K562 (cell line): ENCODE data around the gene AKNAD1. TPM values are rescaled to one million over a fixed set of nuclear protein-coding genes. Genes with fewer than 3 reads are reported as not detected.
A peak's percentile ranks its signal among the peaks of the same experiment; 100 is the strongest.

Experiments
- ATF1 ChIP-seq, 2 experiments: fragments of 450-650 bp in 1 of 2; IDR thresholded peaks; 2 replicates each; pipeline ENCODE4 v1.6.1; 2016; ENCODE audit warnings: missing compliant biosample characterization in 1 of 2, missing genetic modification characterization in 1 of 2
- BHLHE40 ChIP-seq: IDR thresholded peaks from 2 replicates; pipeline ENCODE4 v1.6.1; 2011; ENCODE audit warnings: low read length, improper control_type of control experiment
- MYC ChIP-seq, 2 experiments: fragments of 250-450 bp in 1 of 2; sonication (Bioruptor Pico) in 1 of 2; IDR thresholded peaks; 2 replicates each; pipeline versions ENCODE4 v1.5.1 to v1.6.1; 2012 to 2021; ENCODE audit warnings: low read depth in 2 of 2, borderline replicate concordance in 1 of 2, improper control_type of control experiment in 1 of 2, low read length in 1 of 2, mild to moderate bottlenecking in 1 of 2, moderate library complexity in 1 of 2
- NBN ChIP-seq: fragments of 450-650 bp; IDR thresholded peaks from 2 replicates; pipeline ENCODE4 v1.6.1; 2016; ENCODE audit warnings: low read depth, mild to moderate bottlenecking
- NEUROD1 ChIP-seq: fragments of 150-350 bp; IDR thresholded peaks from 2 replicates; pipeline ENCODE4 v1.6.1; 2014; ENCODE audit warnings: borderline replicate concordance, low read length, low read depth; ENCODE audit not compliant: partially characterized antibody
- RAD21 ChIP-seq, 2 experiments: fragments of 250-450 bp in 1 of 2; fragments of 450-650 bp in 1 of 2; sonication (Bioruptor Pico) in 1 of 2; formaldehyde crosslinking in 1 of 2; IDR thresholded peaks in 1 of 2; conservative IDR thresholded peaks in 1 of 2; 2 replicates each; pipeline versions ENCODE4 v1.4.0 to v1.8.0; 2020 to 2022; ENCODE audit warnings: mild to moderate bottlenecking in 2 of 2, moderate library complexity in 1 of 2
- RBM15 ChIP-seq: fragments of 200-400 bp; formaldehyde crosslinking; IDR thresholded peaks from 2 replicates; pipeline ENCODE4 v1.6.1; 2018; ENCODE audit warnings: mild to moderate bottlenecking, low read length, moderate library complexity; ENCODE audit not compliant: insufficient read depth
- SNIP1 ChIP-seq: fragments of 450-650 bp; IDR thresholded peaks from 2 replicates; pipeline ENCODE4 v1.7.1; 2017; ENCODE audit warnings: low read depth, mild to moderate bottlenecking
- TCF3 ChIP-seq: sonication (generic); formaldehyde crosslinking; IDR thresholded peaks from 2 replicates; pipeline ENCODE4 v1.4.0; 2020; ENCODE audit warnings: mild to moderate bottlenecking, missing genetic modification reagents
- YY1 ChIP-seq, 3 experiments: IDR thresholded peaks; 2 replicates each; pipeline ENCODE4 v1.6.1; 2011; ENCODE audit warnings: low read length in 2 of 3, mild to moderate bottlenecking in 2 of 3, moderate library complexity in 2 of 3, borderline replicate concordance in 1 of 3, control low read depth in 1 of 3, low read depth in 1 of 3; ENCODE audit not compliant: insufficient read depth in 3 of 3, insufficient replicate concordance in 2 of 3, control insufficient read depth in 1 of 3, insufficient read length in 1 of 3; ENCODE audit errors: extremely low read depth in 1 of 3
- ZNF263 ChIP-seq: sonication (generic); formaldehyde crosslinking; IDR thresholded peaks from 2 replicates; pipeline ENCODE4 v1.8.0; 2022; ENCODE audit warnings: mild to moderate bottlenecking, missing genetic modification reagents, borderline replicate concordance
- ZNF77 ChIP-seq: fragments of 250-450 bp; sonication (Bioruptor Pico); IDR thresholded peaks from 2 replicates; pipeline ENCODE4 v1.5.0; 2020
- polyA plus RNA-seq, 8 experiments: library from polyadenylated mRNA; depleted of rRNA in 4 of 8; stranded (reverse) in 5 of 8; unstranded in 3 of 8; fragments of >200 nt; fragmentation: Nextera tagmentation in 2 of 8; fragmentation: Illumina TruSeq in 1 of 8; extraction: Ambion mirVana in 2 of 8; extraction: Trizol in 1 of 8; gene quantifications; 2 replicates each; pipeline versions ENCODE4 v1.2.1 to v1.2.3, GENCODE V29; 2011 to 2014; ENCODE audit warnings: inconsistent platforms in 1 of 8, missing spikeins in 1 of 8
- total RNA-seq, 7 experiments: library from RNA; depleted of rRNA in 6 of 7; stranded (reverse); fragments of >200 nt in 6 of 7; fragmentation: Illumina TruSeq in 2 of 7; extraction: Trizol in 2 of 7; gene quantifications; 2 replicates each; pipeline versions ENCODE4 v1.2.1 to v1.2.3, GENCODE V29; 2011 to 2021; ENCODE audit warnings: low replicate concordance in 1 of 7
- TF ChIP-seq, protein P1 (sequence below): sonication (generic); formaldehyde crosslinking; IDR thresholded peaks from 2 replicates; pipeline ENCODE4 v1.9.0; 2022; ENCODE audit warnings: mild to moderate bottlenecking, missing genetic modification reagents
- TF ChIP-seq, protein P2 (sequence below): fragments of 450-650 bp; IDR thresholded peaks from 2 replicates; pipeline ENCODE4 v1.6.1; 2016; ENCODE audit warnings: low read depth, mild to moderate bottlenecking, moderate library complexity
- TF ChIP-seq, protein P3 (sequence below): sonication (generic); formaldehyde crosslinking; IDR thresholded peaks from 2 replicates; pipeline ENCODE4 v1.8.0; 2022; ENCODE audit warnings: mild to moderate bottlenecking, missing genetic modification reagents, borderline replicate concordance
- TF ChIP-seq, protein P4 (sequence below): fragments of 450-650 bp; IDR thresholded peaks from 2 replicates; pipeline ENCODE4 v1.6.1; 2018; ENCODE audit not compliant: partially characterized antibody

AKNAD1 gene
- total and polyA plus RNA-seq, 9 of the 15 experiments (the other 6 are each of a cell fraction or from before 2014, with no cell fraction given), result 0.13 to 0.30 TPM; not detected in 7

DNA sequence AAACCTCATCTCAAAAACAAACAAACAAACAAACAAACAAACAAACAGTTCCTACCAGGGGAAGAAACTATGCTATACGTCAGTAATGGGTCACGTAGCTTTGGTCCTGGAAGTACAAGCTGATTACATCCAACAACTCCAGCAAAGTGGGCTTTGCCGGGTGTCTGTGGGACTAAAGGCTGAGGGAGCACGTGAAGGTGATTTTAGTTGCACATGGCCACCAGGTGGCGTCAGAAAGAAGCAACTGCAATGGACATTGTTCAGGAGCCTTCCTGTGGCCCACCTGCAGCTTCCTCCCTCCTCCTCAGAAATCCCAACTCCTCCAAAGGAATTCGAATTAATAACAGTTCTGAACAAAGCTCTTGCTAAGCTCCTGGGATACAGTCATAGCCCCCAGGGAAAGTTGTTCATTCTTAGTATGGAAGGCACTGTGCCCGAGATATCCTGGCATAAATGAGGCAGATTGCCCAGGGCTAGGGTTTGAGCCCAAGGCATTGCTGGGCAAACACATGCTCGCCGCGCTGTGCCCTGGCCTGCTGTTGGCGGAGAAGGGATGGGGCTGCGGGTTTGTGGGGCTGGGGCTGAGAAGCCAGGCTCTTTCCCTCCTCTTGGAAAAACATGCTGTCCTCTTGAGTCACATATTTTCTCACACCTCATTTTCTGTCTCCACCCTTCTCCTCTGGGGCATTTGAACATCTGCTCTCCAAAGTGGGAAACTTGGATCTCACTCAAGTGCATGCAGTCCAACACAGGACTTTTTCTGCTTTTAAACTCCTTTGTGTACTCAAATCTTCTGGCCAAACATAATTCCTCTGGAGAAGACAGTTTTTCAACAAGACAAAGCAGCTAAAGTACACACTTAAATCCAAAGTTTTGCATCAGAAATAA is 28.6 kb downstream of the AKNAD1 start (continued):
- TF ChIP-seq, protein P1, sequence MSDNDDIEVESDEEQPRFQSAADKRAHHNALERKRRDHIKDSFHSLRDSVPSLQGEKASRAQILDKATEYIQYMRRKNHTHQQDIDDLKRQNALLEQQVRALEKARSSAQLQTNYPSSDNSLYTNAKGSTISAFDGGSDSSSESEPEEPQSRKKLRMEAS (CRISPR knock-in tag), result peak; percentile 66
- TF ChIP-seq, protein P2, sequence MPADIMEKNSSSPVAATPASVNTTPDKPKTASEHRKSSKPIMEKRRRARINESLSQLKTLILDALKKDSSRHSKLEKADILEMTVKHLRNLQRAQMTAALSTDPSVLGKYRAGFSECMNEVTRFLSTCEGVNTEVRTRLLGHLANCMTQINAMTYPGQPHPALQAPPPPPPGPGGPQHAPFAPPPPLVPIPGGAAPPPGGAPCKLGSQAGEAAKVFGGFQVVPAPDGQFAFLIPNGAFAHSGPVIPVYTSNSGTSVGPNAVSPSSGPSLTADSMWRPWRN, result no peak
- TF ChIP-seq SNIP1 (no peak), NEUROD1 (peak; percentile 18), RAD21 (CRISPR knock-in tag; conservative IDR thresholded peaks at IDR 0.05 in 1 of 2, IDR thresholded peaks at IDR 0.05 in 1 of 2) (peak; percentile 75 to 92), YY1 (IDR thresholded peaks at IDR 0.05; ENCODE audit: borderline replicate concordance in 1 of 3, control insufficient read depth in 1 of 3, extremely low read depth in 1 of 3, insufficient read depth in 3 of 3, insufficient read length in 1 of 3, insufficient replicate concordance in 2 of 3, low read depth in 1 of 3, low read length in 2 of 3) (peak in 1 of 3 experiments; percentile 31), RBM15 (no peak), MYC (IDR thresholded peaks at IDR 0.05; ENCODE audit: low read depth, low read length) (peak; percentile 70), MYC (CRISPR knock-in tag; IDR thresholded peaks at IDR 0.05; ENCODE audit: borderline replicate concordance, low read depth) (no peak), BHLHE40 (peak; percentile 91), ZNF77 (CRISPR knock-in tag) (no peak), ZNF263 (CRISPR knock-in tag) (peak; percentile 63; the same call in 1 of the 2 replicates), NBN (peak; percentile 55; the same call in 1 of the 2 replicates), TCF3 (no peak), ATF1 (CRISPR knock-in tag; IDR thresholded peaks at IDR 0.05) (no peak), ATF1 (tag; IDR thresholded peaks at IDR 0.05) (0 out of 2 replicates have a peak, but pooled peaks have one; percentile 18)
- TF ChIP-seq, protein P3, sequence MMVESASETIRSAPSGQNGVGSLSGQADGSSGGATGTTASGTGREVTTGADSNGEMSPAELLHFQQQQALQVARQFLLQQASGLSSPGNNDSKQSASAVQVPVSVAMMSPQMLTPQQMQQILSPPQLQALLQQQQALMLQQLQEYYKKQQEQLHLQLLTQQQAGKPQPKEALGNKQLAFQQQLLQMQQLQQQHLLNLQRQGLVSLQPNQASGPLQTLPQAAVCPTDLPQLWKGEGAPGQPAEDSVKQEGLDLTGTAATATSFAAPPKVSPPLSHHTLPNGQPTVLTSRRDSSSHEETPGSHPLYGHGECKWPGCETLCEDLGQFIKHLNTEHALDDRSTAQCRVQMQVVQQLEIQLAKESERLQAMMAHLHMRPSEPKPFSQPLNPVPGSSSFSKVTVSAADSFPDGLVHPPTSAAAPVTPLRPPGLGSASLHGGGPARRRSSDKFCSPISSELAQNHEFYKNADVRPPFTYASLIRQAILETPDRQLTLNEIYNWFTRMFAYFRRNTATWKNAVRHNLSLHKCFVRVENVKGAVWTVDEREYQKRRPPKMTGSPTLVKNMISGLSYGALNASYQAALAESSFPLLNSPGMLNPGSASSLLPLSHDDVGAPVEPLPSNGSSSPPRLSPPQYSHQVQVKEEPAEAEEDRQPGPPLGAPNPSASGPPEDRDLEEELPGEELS (CRISPR knock-in tag), result no peak
- TF ChIP-seq, protein P4, sequence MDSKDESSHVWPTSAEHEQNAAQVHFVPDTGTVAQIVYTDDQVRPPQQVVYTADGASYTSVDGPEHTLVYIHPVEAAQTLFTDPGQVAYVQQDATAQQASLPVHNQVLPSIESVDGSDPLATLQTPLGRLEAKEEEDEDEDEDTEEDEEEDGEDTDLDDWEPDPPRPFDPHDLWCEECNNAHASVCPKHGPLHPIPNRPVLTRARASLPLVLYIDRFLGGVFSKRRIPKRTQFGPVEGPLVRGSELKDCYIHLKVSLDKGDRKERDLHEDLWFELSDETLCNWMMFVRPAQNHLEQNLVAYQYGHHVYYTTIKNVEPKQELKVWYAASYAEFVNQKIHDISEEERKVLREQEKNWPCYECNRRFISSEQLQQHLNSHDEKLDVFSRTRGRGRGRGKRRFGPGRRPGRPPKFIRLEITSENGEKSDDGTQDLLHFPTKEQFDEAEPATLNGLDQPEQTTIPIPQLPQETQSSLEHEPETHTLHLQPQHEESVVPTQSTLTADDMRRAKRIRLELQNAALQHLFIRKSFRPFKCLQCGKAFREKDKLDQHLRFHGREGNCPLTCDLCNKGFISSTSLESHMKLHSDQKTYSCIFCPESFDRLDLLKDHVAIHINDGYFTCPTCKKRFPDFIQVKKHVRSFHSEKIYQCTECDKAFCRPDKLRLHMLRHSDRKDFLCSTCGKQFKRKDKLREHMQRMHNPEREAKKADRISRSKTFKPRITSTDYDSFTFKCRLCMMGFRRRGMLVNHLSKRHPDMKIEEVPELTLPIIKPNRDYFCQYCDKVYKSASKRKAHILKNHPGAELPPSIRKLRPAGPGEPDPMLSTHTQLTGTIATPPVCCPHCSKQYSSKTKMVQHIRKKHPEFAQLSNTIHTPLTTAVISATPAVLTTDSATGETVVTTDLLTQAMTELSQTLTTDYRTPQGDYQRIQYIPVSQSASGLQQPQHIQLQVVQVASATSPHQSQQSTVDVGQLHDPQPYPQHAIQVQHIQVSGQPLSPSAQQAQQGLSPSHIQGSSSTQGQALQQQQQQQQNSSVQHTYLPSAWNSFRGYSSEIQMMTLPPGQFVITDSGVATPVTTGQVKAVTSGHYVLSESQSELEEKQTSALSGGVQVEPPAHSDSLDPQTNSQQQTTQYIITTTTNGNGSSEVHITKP, result no peak
